GM21825 (cell line): ENCODE measurements around the gene PGPEP1.
A peak's percentile ranks its signal among the peaks of the same experiment; 100 is the strongest.

ENCODE experiments used
- ATAC-seq: cut with Tn5 transposase; IDR thresholded peaks from one replicate; pipeline ENCODE4 v1.9.1; 2021; ENCODE audit warnings: mild to moderate bottlenecking, moderate library complexity; ENCODE audit not compliant: unreplicated experiment

PGPEP1 gene

GRCh38 chr19:18340190-18340989 is at the start of gene PGPEP1:
PGPEP1 (plus strand) TSS chr19:18340598; CDS start chr19:18340682, 84 bp downstream.
- ATAC-seq, result no peak

- peak; percentile 1 for ATAC-seq
Measured at GRCh38 chr19:18291019-18291524, 49.3 kb upstream of the PGPEP1 start.

- peak; percentile 42 for ATAC-seq
Measured at GRCh38 chr19:18291590-18292461, 48.6 kb upstream of the PGPEP1 start.

- no peak for ATAC-seq
Measured at GRCh38 chr19:18292462-18292809, 48.0 kb upstream of the PGPEP1 start.

GRCh38 chr19:18292810-18293641 is 47.4 kb upstream of the PGPEP1 start:
- no peak for ATAC-seq

GRCh38 chr19:18293642-18294466 is 46.5 kb upstream of the PGPEP1 start:
- no peak for ATAC-seq

- no peak for ATAC-seq
Measured at GRCh38 chr19:18294467-18294864, 45.9 kb upstream of the PGPEP1 start.

- no peak for ATAC-seq
Measured at GRCh38 chr19:18295034-18295451, 45.4 kb upstream of the PGPEP1 start.

GRCh38 chr19:18297308-18297707 is 43.1 kb upstream of the PGPEP1 start:
- no peak for ATAC-seq

- ATAC-seq, result no peak
Measured at GRCh38 chr19:18298601-18299000, 41.8 kb upstream of the PGPEP1 start.

- no peak for ATAC-seq
Measured at GRCh38 chr19:18299654-18300053, 40.7 kb upstream of the PGPEP1 start.

GRCh38 chr19:18300930-18301717 is 39.3 kb upstream of the PGPEP1 start:
- no peak for ATAC-seq

GRCh38 chr19:18301718-18302111 is 38.7 kb upstream of the PGPEP1 start:
- no peak for ATAC-seq

GRCh38 chr19:18304208-18304457 is 36.3 kb upstream of the PGPEP1 start:
- ATAC-seq, result no peak

- peak; percentile 39 for ATAC-seq
Measured at GRCh38 chr19:18304458-18305310, 35.7 kb upstream of the PGPEP1 start.

GRCh38 chr19:18306209-18306887 is 34.0 kb upstream of the PGPEP1 start:
- ATAC-seq, result no peak

- ATAC-seq, result no peak
Measured at GRCh38 chr19:18306888-18307260, 33.5 kb upstream of the PGPEP1 start.

- ATAC-seq, result no peak
Measured at GRCh38 chr19:18307271-18307681, 33.1 kb upstream of the PGPEP1 start.
